ENCODE data around the gene CALY. TPM values are rescaled to one million over a fixed set of nuclear protein-coding genes. Genes with fewer than 3 reads are reported as not detected.

Gene CALY
- total and polyA plus RNA-seq, 11 donors = 1.7 TPM; not detected in 10

GRCh38 chr10:133292919-133293809 lies 43.5 kb downstream of the CALY start:
- Histone ChIP-seq H3K36me3 (peaks cover 0 to 88% (median 87%) of the 10 kb centered on the region in 9 donors), H3K4me1 (peaks cover 0 to 23% (median 0%) of the 10 kb centered on the region in 12 donors), H3K9me3 (no peaks in the 10 kb centered on the region), H3K27me3 (no peaks in the 10 kb centered on the region), H3K4me3 (no peak overlapping the region), H3K27ac (peak overlapping the region in 1 of 12 donors; percentile 83)
- intact Hi-C loops (cut with DNase I) = no loop called here
- TF ChIP-seq CTCF (IDR thresholded peaks at IDR 0.05) (no peak), POLR2A (IDR thresholded peaks at IDR 0.05) (no peak)
- DNase-seq (peak in 1 of 5 donors; percentile 58), ATAC-seq (peak in 3 of 4 donors; percentile 7 to 27 (median 16))
- WGBS, 4 donors = 92 to 96% (median 93%) methylated on average over 30 to 38 of the region's 38 CpGs

GRCh38 chr10:133289761-133290160 lies 46.9 kb downstream of the CALY start:
- Histone ChIP-seq H3K4me1 (peaks cover 0 to 20% (median 0%) of the 10 kb centered on the region in 12 donors), H3K4me3 (no peak overlapping the region), H3K27ac (no peak overlapping the region), H3K36me3 (peaks cover under 1 to 88% (median 86%) of the 10 kb centered on the region in 9 donors), H3K27me3 (no peaks in the 10 kb centered on the region), H3K9me3 (no peaks in the 10 kb centered on the region)
- TF ChIP-seq CTCF (IDR thresholded peaks at IDR 0.05) (no peak), POLR2A (IDR thresholded peaks at IDR 0.05) (no peak)
- no peak for ATAC-seq
- WGBS, 4 donors = 93 to 95% (median 94%) methylated on average over 24 of the region's 24 CpGs
- no peak for DNase-seq
- intact Hi-C loops (cut with DNase I) = no loop called here

- Histone ChIP-seq H3K27me3 (no peaks in the 10 kb centered on the region), H3K27ac (no peak overlapping the region), H3K36me3 (peaks cover 6 to 88% (median 86%) of the 10 kb centered on the region in 9 donors), H3K4me1 (peaks cover 0 to 6% (median 0%) of the 10 kb centered on the region in 12 donors), H3K9me3 (no peaks in the 10 kb centered on the region), H3K4me3 (no peak overlapping the region)
- intact Hi-C loops (cut with DNase I) = no loop called here
- no peak for TF ChIP-seq CTCF (IDR thresholded peaks at IDR 0.05)
- 93 to 94% (median 94%) methylated on average over 26 to 46 of the region's 46 CpGs for WGBS, 4 donors
- peak in 2 of 4 donors; percentile 29 to 39 for ATAC-seq
- DNase-seq = no peak
Observed at GRCh38 chr10:133287832-133288500, 48.7 kb downstream of the CALY start.

GRCh38 chr10:133286366-133286765 lies 50.3 kb downstream of the CALY start:
- no peak for TF ChIP-seq POLR2A (IDR thresholded peaks at IDR 0.05)
- no peak for TF ChIP-seq CTCF (IDR thresholded peaks at IDR 0.05)
- WGBS, 4 donors = 88 to 93% (median 91%) methylated on average over 18 of the region's 18 CpGs
- H3K4me1 ChIP-seq = no peaks in the 10 kb centered on the region
- peaks cover 6 to 97% (median 95%) of the 10 kb centered on the region in 9 donors for H3K36me3 ChIP-seq
- DNase-seq (no peak), ATAC-seq (no peak)
- no peak overlapping the region for H3K4me3 ChIP-seq
- H3K9me3 ChIP-seq = no peaks in the 10 kb centered on the region
- intact Hi-C loops (cut with DNase I) = no loop called here
- no peaks in the 10 kb centered on the region for H3K27me3 ChIP-seq
- no peak overlapping the region for H3K27ac ChIP-seq

Measured in heart left ventricle (tissue), 16 donors.